HEK293T (cell line): ENCODE measurements around the gene GFRA3.

Experiments
- CTCF ChIA-PET: fragments of 350-600 bp; formaldehyde crosslinking; extraction: SDS; loops from one replicate; lab custom pipeline; 2021; ENCODE audit warnings: antibody characterized with exemption, inconsistent platforms; lab: Yijun Ruan, JAX
- POLR2A ChIA-PET: fragments of 350-600 bp; formaldehyde crosslinking; extraction: SDS; loops from one replicate; lab custom pipeline; 2020; ENCODE audit warnings: antibody characterized with exemption, inconsistent platforms; lab: Yijun Ruan, JAX
- DNase-seq: peaks from one replicate; pipeline ENCODE4 v3.0.0; 2012; ENCODE audit warnings: mixed read lengths; ENCODE audit errors: extremely low spot score
- ARNT ChIP-seq: fragments of 450-650 bp; IDR thresholded peaks from 2 replicates; pipeline ENCODE4 v1.6.1; 2017; ENCODE audit warnings: mild to moderate bottlenecking
- BHLHE40 ChIP-seq: fragments of 450-650 bp; IDR thresholded peaks from 2 replicates; pipeline ENCODE4 v1.6.1; 2016; ENCODE audit warnings: mild to moderate bottlenecking, moderate library complexity, borderline replicate concordance
- CTBP1 ChIP-seq: fragments of 450-650 bp; IDR thresholded peaks from 2 replicates; pipeline ENCODE4 v1.6.1; 2016; ENCODE audit warnings: borderline replicate concordance
- ELF4 ChIP-seq: fragments of 450-650 bp; IDR thresholded peaks from 2 replicates; pipeline ENCODE4 v1.6.1; 2017; ENCODE audit warnings: antibody characterized with exemption
- FOXA1 ChIP-seq: fragments of 450-650 bp; IDR thresholded peaks from 2 replicates; pipeline ENCODE4 v1.6.1; 2016; ENCODE audit warnings: mild to moderate bottlenecking
- FOXK2 ChIP-seq: fragments of 450-650 bp; IDR thresholded peaks from 2 replicates; pipeline ENCODE4 v1.6.1; 2016; ENCODE audit warnings: mild to moderate bottlenecking
- HDGF ChIP-seq: fragments of 450-650 bp; IDR thresholded peaks from 2 replicates; pipeline ENCODE4 v1.6.1; 2017; ENCODE audit warnings: antibody characterized with exemption, borderline replicate concordance
- L3MBTL2 ChIP-seq: fragments of 450-650 bp; conservative IDR thresholded peaks from 2 replicates; pipeline ENCODE4 v1.6.1; 2016; ENCODE audit warnings: mild to moderate bottlenecking
- LEF1 ChIP-seq: fragments of 450-650 bp; IDR thresholded peaks from 2 replicates; pipeline ENCODE4 v1.6.1; 2017; ENCODE audit warnings: mild to moderate bottlenecking, borderline replicate concordance
- NFRKB ChIP-seq: fragments of 450-650 bp; IDR thresholded peaks from 2 replicates; pipeline ENCODE4 v1.6.1; 2016; ENCODE audit warnings: mild to moderate bottlenecking, moderate library complexity
- SP1 ChIP-seq: fragments of 450-650 bp; IDR thresholded peaks from 2 replicates; pipeline ENCODE4 v1.6.1; 2017
- SUZ12 ChIP-seq: fragments of 450-650 bp; IDR thresholded peaks from 2 replicates; pipeline ENCODE4 v1.6.1; 2016; ENCODE audit warnings: mild to moderate bottlenecking
- TARDBP ChIP-seq: fragments of 450-650 bp; IDR thresholded peaks from 2 replicates; pipeline ENCODE4 v1.6.1; 2016
- ZNF384 ChIP-seq: fragments of 450-650 bp; IDR thresholded peaks from 2 replicates; pipeline ENCODE4 v1.6.1; 2016
- TF ChIP-seq, protein P1 (sequence below): fragments of 450-650 bp; IDR thresholded peaks from 2 replicates; pipeline ENCODE4 v1.6.1; 2016

Gene GFRA3

DNA sequence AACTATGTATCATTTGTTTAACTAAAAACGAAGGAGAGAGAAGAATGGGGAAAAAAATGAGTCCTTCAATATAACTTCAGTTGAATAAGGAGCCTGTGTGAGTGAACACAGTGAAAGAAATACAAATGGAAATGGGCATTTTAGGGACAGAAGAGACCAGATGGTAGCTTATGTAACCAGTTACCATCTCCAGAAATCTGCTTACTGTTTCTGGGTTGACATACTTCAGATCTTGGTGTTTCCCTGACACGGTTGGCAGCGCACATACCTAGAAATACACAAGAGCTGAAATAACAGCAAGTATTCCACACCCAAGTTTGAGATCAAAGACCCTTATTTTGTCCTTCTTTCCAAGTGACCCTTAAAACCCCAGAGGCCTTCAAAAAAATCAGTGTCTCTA, 14.9 kb upstream of the GFRA3 start:
- ChIA-PET POLR2A (no interaction called here), CTCF (no interaction called here)
- no peak for DNase-seq
- TF ChIP-seq FOXK2, result no peak
- TF ChIP-seq ZNF384, result no peak
- no peak for TF ChIP-seq CTBP1
- TF ChIP-seq NFRKB, result no peak
- TF ChIP-seq SUZ12, result no peak
- TF ChIP-seq ARNT, result no peak
- TF ChIP-seq SP1, result no peak

DNA sequence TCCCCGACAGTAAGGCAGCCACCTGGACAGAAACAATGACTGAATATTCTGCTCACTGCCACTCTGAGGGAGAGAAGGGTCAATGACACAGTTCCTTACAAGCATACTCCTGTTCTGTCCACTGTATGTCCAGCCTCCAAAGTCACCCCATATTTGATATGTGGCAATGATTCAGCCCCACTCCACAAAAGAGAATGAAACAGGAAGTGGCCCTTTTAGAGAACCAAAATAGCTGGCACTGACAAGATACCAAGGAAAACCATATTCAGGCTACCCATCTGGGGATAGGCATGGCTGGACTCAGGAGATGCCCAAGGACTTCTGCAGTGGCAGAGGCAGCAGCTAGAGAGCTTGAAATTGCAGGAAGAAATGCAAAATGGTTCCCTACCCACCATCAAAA, 12.8 kb upstream of the GFRA3 start:
- DNase-seq, result no peak
- ChIA-PET CTCF (interaction anchor here (0.6 kb wide), 1 partner anchor 124 kb away, joined by 3 read pairs; no protein-coding TSS in a partner anchor), POLR2A (interaction anchor here (0.9 kb wide), 2 partner anchors 44 to 75 kb away, joined by 3 read pairs; partner anchors contain the start of genes CDC23 and CDC25C)
- TF ChIP-seq TARDBP (no peak), ELF4 (no peak), ZNF384 (no peak), L3MBTL2 (no peak), HDGF (no peak), FOXK2 (no peak), LEF1 (no peak), FOXA1 (no peak), ARNT (no peak), SP1 (no peak), NFRKB (no peak), BHLHE40 (no peak)
- TF ChIP-seq, protein P1, sequence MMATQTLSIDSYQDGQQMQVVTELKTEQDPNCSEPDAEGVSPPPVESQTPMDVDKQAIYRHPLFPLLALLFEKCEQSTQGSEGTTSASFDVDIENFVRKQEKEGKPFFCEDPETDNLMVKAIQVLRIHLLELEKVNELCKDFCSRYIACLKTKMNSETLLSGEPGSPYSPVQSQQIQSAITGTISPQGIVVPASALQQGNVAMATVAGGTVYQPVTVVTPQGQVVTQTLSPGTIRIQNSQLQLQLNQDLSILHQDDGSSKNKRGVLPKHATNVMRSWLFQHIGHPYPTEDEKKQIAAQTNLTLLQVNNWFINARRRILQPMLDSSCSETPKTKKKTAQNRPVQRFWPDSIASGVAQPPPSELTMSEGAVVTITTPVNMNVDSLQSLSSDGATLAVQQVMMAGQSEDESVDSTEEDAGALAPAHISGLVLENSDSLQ, result no peak

DNA sequence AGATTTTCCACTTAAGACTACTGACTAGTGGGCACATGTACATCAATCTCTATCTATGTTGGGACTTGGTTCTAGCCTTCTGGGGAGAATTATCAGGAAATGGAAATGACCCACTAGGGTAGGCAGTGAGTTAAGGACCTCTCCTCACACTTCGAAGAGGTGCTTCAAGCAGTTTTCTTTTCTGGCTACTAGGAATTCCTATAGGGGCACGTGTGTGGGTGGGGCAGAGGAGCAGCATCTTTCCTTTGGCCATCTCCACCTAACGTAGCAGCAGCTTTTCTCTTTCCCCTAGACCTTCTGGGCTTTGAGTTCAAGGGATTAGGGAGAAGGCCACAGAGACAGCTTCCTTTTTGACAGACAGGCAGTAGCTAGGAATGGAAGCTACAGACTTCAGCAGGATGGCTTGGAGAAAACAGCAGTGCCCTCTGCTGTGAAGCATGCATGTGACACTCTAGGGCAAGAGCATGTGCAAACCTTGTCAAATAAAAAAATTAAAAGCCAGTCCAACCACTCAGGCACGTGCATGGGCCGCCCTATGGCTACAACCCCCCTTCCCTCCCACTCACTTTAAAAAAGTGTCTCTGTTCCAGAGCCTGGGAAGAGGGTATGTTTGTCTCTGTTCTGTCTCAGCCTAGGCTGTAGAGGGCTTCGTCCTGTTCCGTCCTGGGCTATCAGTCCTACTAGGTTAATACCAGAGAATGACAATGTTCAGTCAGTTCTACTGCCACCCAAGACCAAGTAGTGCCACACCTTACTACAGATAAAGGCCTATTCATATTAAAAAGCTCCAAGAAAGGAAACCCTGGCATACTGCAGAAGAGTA, 8.7 kb upstream of the GFRA3 start:
- peak; percentile 69 for DNase-seq
- ChIA-PET CTCF (interaction anchor here (0.6 to 2.5 kb wide), 9 partner anchors 10 to 113 kb away, joined by 3 to 27 read pairs (median 4); partner anchors contain the start of gene CDC23), POLR2A (interaction anchor here (0.6 to 1.8 kb wide), 4 partner anchors 48 to 119 kb away, joined by 3 to 6 read pairs (median 5); partner anchors contain the start of genes CDC25C and KIF20A)
- TF ChIP-seq, protein P1, result peak; percentile 94
- TF ChIP-seq TARDBP, result no peak
- TF ChIP-seq ZNF384, result peak; percentile 60

DNA sequence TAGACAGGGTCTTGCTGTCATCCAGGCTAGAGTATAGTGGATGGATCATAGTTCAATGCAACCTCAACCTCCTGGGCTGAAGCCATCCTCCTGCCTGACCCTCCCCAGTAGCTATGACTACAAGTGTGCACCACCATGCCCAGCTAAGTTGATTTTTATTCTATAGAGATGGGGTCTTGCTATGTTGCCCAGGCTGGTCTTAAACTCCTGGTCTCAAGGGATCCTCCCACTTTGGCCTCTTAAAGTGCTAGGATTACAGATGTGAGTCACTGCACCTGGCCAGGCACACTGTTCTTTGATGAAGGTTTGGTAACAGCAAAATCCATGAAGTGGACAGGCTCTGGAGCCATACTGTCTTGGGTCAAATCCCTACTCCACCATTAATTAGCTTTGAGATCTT, 6.5 kb upstream of the GFRA3 start:
- TF ChIP-seq NFRKB (no peak), FOXA1 (no peak), FOXK2 (no peak), CTBP1 (no peak), TARDBP (no peak), ZNF384 (no peak), ARNT (no peak), BHLHE40 (no peak), ELF4 (no peak)
- TF ChIP-seq, protein P1, result no peak
- CTCF ChIA-PET, result interaction anchor here (1.5 to 1.7 kb wide), 2 partner anchors 49 to 58 kb away, joined by 3 to 9 read pairs; no protein-coding TSS in a partner anchor
- POLR2A ChIA-PET, result interaction anchor here (1.3 kb wide), 1 partner anchor 67 kb away, joined by 4 read pairs; the partner anchor contains the start of gene CDC23
- DNase-seq, result no peak

DNA sequence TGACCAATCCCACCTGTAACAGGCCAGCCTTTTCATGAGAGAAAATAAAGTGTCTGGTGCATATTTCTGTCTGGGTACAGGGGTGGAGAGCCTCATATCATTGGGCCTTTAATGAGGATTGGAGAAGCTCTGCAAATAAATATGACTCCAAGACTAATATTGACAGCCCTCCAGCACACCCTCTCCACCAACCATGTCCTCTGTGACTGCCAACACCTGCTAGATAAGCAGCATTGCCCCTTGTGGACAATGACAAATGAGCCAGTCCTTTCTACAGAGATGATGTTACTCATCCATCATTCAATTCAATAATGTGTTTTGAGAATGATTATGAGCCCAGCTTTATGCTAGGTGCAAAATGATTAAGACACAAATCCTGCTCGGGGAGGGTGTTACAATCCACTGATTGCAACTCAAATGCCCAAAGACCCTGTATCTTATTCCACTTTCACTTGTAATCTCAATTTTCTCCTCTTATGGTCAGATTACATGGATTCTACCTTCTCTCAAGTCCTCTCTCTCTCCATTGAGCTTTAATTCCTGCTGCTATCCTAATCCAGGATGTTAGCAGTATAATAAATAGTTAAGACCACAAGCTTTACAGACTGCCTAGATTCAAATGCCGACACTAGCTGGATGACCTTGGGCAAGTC, 2.1 kb upstream of the GFRA3 start:
- no peak for DNase-seq
- CTCF ChIA-PET, result interaction anchor here (1.0 to 1.9 kb wide), 5 partner anchors 10 to 119 kb away, joined by 3 to 8 read pairs (median 3); no protein-coding TSS in a partner anchor
- TF ChIP-seq L3MBTL2 (no peak), ELF4 (no peak), TARDBP (no peak)
- TF ChIP-seq, protein P1, result peak; percentile 50
- POLR2A ChIA-PET, result interaction anchor here (0.7 to 2.9 kb wide), 3 partner anchors 63 to 98 kb away, joined by 3 to 18 read pairs (median 3); partner anchors contain the start of genes CDC23 and KIF20A

DNA sequence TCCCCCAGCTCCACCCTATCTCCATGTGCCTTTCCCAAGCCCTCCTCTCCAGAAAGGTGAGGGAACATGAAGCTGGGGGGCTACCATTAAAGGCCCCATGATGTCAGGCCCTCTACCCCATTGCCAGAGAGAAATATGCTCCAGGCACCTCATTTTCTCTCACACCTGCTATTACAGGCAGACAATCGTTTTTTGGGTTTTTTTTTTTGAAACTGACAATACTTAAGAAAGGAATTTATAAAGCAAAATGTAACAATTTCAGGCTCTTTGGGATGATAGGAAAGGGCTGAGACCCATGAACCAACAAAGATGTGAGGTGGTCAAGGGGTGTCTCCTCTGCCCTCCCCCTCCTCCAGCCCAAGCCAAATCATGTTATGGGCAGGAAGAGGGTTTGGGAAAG, 1.5 kb upstream of the GFRA3 start:
- TF ChIP-seq L3MBTL2 (peak; percentile 37; the same call in 1 of the 2 replicates), ZNF384 (no peak), LEF1 (no peak), HDGF (no peak)
- DNase-seq, result no peak
- ChIA-PET POLR2A (interaction anchor here (0.9 to 2.9 kb wide), 3 partner anchors 63 to 97 kb away, joined by 3 to 18 read pairs (median 3); partner anchors contain the start of genes CDC23 and KIF20A), CTCF (interaction anchor here (0.7 to 1.9 kb wide), 8 partner anchors 10 to 118 kb away, joined by 3 to 8 read pairs (median 3); partner anchors contain the start of gene KDM3B)
